Activated CD4-positive, alpha-beta T cell treated with anti-CD3 and anti-CD28 coated beads for 24 hours (primary cell): ENCODE measurements around the gene MINK1.
A peak's percentile ranks its signal among the peaks of the same experiment; 100 is the strongest.
"Not testable (repeated sequence)": the region's sequence is repeated elsewhere in the genome, so short reads cannot be mapped to it uniquely, and the experiment has no call there.

Experiments
- DNase-seq, 2 donors: peaks; one replicate each; pipeline ENCODE4 v3.0.0-alpha.2; 2020; ENCODE audit warnings: low read depth in 2 of 2

The MINK1 gene

DNA sequence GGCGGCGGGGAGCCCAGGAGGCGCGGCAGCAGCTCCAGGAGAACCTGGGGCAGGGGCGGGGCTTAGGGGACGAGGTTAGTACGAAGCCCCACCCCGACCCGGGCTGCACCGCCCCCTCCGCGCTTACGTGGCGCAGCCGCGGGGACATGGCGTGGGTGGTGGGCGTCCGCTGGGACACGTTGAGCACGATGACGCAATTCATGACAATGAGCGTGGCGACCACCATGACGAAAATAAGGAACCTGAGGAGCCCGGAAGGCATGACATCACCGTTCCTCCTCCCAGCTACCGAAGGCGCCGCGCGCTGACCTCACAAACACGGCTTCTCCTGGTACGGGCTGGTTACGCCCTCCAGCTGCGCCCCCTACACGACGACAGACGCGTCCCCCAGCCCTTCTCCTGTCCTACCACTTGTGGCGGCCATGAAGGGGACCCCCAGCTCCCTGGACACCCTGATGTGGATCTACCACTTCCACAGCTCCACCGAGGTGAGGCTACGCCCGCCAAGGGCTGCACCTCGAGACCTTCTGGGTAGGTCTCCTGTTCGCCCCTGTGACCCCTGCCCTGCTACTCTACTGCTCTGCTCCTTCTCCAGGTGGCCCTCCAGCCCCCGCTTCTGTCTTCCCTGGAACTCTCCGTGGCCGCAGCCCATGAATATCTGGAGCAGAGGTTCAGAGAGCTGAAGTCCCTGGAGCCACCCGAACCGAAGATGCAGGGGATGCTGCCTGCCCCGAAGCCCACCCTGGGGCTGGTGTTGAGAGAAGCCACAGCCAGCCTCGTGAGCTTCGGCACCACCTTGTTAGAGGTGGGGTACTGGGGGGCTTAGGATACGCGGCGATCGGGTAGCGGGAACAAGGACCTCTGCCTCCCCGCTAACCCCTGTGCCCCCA lies 66.4 kb downstream of the MINK1 start, which contains the start of gene C17orf107:
TSS of gene C17orf107 (plus strand) at position 196 of the 890 bp plus-strand sequence. CDS start at position 423, 227 bp downstream.
- DNase-seq = peak; percentile 91 to 93

DNA sequence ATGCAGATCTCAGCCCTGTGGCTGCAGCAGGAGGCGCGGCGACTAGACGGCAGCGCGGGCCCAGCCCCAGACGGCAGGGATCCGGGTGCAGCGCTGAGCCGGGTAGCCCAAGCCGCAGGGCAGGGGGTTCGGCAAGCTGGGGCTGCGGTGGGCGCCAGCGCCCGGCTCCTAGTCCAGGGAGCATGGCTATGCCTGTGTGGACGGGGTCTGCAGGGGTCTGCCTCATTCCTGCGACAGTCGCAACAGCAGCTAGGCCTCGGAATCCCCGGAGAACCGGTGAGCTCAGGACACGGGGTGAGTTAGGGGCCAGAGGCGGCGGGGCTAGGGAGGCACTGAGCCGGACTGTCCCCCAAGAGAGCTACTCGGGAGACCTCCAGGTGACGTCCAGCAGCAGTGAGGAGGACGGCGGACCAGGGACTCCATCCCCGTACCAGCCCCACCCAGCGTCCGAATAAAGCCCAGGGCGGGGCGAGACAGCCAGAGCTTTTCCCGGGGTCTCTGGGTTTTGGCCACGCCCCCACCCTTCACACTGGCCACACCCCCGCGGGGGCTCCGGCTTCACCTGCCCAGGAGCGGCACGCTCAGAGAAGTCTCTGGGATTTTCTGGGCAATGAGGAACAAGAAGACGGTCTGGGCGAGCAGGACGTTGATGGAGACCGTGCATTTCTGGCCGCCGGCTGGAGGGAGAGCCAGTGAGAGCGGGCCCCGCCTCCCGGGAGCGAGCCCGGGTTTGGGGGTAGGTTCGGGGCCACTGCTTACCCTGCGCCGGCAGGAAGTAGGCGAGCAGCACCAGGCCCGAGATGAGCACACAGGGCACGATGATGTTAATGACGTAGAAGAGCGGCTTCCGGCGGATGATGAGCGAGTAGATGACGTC lies 67.3 kb downstream of the MINK1 start:
- no peak for DNase-seq

DNA sequence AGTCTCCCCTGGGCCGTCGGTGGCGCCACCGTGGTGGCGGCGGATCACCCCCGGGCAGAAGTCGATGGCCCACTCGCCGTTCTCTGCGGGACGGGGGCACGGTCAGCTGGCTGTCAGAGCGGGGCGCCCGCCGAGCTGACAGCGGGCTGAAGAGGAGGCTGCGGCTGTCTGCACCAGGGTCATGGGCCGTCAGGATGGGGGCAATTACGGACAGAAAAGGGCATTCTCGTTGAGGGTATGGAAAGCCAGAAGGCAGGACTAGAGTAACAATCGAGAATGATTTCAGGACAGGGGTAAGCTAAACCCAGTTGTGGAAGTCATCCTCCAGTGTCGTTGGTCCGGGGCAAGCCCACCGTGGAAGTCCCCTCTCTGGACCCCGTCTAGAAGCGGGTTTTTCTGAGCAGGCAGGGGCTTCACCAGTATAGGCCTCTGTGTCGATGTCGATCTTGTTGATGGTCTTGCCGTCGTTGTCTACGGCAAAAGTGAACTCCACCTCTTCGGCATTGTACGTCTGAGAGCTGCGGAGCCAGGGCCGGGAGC lies 68.0 kb downstream of the MINK1 start:
- no peak for DNase-seq

DNA sequence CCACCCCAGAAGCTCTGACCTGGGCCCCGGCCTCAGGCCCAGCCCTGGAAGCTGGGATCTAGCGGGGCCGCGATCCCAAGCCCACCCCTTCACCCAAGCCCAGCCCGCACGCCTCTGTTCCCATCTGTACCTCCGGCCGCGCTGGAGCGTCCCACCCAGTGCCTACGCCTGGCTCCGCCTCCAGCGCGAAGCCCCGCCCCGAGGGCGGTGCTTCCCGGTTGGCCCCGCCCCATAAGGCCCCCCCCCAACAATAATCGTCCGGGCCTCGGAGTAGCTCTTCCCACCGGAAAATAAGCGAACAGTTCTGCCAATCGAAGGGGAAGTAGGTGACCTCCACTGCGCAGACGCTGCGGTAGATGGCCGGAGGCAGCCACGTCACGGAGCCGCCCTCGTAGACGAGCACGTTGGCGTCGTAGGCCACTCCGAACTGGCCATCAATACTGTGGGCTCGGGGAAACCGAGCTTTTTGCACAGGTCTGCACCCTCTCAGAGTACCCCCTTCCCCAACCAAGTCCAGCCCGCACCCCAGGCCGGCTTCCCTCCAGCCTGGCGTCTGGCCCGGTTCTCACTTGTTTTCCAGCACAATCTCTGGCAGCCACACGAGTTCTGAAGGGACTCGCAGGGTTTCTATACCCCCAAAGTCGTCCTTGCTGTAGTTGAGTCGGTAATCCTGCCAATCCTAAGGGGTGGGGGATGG lies 68.7 kb downstream of the MINK1 start:
- DNase-seq = no peak

DNA sequence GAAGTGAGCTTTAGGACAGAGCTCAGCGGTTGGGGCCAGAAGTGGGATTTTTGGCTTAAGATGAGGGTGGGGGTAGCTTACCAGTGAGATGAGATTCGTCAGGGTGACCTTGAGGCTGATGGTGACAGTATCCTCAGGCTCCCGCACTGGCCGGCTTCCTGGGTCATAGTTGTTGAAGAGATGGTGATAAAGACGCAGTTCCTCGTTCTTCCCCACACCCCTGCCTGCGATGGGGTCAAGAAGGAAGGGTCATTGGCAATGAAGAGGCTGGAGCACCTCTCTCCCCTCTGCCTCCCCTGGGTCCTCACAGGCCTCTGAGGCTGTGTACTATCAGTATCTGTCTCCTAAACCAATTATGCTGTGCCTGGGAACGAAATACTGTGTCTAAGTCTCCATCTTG lies 69.4 kb downstream of the MINK1 start:
- no peak for DNase-seq

DNA sequence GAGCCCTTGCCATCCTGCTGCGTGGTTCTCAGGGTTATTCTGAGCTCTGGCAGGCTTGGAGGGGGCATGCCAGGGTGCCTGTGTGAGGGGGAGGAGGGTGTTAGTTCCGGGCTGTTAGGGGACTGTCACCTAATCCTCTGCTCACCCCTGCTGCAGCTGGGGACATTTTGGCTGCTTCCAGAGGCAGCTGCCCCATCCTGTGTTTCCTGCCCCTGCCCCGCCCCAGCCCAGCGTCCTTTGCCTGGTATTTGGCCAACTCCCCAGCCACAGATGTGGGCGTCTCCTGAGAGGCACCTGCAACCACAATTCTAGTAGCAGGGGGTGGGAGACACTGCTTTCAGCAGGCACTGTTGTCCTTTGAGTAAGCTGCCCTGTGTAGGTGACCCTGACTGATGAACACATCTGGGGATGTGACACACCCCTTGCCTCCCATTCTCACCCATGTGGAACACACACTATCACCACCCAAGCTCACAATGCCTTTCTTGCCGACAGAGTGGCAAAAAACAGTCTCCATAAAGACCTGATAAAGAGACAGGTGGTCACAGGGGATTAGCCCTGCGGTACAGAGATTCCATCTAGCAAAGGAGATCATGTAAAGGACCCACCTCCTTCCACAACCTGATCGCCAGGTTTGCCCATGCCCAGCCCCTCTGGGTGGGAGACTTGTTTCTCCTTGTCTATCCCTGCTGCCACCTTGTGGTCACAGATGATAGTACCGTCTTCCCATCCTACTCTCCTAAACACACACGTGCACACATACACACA lies 70.1 kb downstream of the MINK1 start, which contains the start of gene CHRNE:
TSS of gene CHRNE (minus strand) at position 48 of the 768 bp plus-strand sequence. CDS start at position 13, 35 bp downstream.
- peak; percentile 62 to 74 for DNase-seq

DNA sequence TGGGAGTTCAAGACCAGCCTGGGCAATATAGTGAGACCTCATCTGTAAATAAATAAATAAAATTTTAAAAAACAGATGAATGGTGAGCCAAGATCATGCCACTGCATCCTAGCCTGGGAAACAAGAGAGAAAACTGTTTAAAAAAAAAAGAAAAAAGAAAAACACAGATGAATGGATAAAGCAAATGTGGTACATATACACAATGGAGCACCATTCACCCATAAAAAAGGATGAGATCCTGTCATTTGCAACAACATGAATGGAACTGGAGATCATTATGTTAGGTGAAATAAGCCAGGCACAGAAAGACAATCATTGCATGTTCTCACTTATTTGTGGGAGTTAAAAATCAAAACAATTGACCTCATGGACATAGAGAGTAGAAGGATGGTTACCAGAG lies 73.5 kb downstream of the MINK1 start:
- not testable (repeated sequence) for DNase-seq

DNA sequence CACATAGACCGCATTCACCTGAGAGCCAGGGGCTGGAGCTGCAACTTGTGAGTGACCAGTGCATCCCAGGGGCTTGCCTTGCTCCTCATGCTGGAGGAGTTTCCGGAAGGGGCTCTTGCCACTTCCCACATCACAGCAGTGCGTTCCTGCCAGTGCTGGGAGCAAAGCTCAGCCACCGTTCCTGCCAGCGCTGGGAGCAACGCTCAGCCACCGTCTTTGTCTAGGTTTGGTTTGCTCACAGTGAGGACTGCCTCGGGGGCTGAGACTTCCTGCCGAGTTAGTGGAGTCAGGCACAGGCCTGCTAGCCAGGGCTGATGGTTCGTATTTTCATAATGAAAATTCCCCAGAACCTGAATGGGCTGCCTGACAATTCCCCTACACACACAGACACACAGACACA lies 75.2 kb downstream of the MINK1 start:
- no peak for DNase-seq

DNA sequence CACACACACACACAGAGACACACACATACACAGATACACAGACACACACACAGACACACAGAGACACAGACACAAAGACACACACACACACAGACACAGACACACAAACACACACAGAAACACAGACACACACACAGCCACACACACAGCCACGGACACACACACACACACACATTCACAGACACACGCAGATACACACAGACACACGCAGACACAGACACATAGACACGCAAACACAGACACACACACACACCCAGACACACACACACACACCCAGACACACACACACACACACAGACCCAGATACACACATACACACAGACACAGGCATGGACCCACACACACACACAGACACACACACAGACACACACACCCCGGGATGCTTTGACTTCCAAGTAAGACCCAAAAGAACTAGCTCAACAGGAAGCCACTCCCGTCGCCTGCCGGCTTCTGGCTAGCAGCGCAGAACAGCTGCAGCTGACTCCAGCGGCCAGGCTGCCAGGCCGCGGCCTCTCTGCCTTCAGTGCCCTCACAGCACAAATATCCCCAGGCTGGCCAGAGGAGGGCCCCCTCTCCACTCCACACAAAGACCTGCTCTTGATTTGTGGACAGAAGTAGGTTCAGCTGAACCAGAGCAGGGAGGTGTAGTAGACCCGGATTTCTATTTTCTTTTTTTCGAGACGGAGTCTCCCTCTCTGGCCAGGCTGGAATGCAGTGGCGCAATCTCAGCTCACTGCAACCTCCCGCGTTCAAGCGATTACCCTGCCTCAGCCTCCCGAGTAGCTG lies 75.8 kb downstream of the MINK1 start:
- DNase-seq = peak; percentile 40 to 56

DNA sequence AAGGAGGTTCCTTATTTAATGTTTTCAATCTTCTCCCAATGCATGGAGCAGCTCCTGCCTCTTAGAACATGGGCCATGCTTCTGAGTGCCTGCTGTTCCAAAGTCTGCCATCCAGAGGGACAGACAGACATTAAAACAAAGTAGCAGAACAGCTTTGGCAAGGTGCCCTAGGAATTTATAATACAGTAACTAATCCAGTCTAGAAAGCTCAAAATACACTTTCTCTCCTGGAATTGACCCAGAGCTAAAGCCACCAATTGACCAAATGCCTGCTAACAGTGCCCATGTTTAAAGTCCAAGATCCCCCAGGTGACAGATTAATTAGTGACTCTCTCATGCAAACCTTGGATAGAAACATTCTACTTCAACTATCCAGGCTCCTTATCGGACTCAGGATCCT lies 80.9 kb downstream of the MINK1 start:
- no peak for DNase-seq

DNA sequence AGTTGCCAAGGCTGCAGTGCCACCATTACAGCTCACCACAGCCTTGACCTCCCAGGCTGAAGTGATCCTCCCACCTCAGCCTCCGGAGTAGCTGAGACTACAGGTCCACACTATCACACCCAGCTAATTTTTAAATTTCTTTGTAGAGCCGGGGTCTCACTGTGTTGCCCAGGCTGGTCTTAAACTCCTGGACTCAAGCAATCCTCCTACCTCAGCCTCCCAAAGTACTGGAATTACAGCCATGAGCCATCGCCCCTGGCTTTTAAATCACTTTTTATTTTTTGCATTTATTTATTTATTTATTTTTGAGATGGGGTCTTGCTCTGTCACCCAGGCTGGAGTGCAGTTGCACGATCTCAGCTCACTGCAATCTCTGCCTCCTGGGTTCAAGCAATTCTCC lies 81.4 kb downstream of the MINK1 start:
- not testable (repeated sequence) for DNase-seq

DNA sequence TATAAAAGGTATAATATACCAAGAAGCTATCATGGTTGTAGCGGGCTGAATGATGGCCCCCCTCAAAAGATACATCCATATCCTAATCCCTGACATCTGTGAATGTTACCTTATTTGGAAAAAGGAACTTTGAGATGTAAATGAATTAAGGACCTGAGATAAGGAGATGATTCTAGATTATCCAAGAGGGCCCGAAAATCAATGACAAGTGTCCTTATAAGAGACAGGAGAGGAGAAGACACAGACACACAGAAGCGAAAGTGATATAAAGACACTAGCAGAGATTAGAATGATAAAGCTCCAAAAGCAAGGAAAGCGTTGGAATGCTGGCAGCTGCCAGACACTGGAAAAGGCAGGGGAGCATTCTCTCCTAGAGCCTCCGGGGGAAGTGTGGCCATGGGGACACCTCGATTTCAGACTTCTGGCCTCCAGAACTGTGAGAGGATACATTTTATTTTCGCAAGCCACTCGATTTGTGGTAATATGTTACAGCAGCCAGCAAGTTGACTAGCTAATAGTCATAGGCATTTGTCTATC lies 86.4 kb downstream of the MINK1 start:
- DNase-seq = no peak

DNA sequence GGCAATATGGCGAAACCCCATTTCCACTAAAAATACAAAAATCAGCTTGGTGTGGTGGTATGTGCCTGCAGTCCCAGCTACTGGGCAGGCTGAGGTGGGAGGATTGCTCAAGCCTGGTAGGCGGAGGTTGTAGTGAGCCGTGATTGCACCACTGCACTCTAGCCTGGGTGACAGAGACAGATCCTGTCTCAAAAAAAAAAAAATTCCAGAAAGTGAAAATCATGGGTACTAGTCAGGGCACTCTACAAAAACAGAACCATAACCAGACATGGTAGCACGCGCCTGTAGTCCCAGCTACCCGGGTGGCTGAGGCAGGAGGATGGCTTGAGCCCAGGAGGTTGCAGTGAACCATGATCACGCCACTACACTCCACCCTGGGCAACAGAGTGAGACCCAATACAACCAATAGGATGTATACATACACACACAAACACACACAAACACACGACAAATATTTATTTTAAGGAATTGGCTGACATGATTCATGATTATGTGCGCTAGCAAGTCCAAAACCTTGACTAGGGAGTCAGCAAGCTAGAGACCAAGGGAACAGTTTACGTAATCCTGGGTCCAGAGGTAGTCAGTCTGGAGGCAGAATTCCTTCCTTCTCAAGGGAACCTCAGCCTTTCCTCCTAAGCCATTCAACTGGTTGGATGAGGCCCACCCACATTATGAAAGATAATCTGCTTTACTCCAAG lies 87.4 kb downstream of the MINK1 start:
- DNase-seq = no peak

DNA sequence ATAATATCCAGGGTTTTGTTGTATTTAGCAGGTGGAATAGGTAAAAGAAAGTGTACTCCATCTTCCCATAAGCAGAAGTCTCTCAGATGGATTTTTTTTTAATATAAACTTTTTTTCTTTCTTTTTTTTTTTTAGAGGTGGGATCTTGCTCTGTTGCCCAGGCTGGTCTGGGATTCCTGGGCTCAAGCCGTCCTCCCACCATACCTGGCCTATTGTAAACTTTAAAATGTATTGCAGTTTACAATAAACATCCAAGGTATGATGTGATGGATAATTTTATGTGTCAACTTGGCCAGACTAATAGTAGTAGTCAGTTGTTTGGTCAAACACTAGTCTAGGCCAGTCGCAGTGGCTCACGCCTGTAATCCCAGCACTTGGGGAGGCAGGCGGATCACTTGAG lies 88.2 kb downstream of the MINK1 start:
- no peak for DNase-seq

DNA sequence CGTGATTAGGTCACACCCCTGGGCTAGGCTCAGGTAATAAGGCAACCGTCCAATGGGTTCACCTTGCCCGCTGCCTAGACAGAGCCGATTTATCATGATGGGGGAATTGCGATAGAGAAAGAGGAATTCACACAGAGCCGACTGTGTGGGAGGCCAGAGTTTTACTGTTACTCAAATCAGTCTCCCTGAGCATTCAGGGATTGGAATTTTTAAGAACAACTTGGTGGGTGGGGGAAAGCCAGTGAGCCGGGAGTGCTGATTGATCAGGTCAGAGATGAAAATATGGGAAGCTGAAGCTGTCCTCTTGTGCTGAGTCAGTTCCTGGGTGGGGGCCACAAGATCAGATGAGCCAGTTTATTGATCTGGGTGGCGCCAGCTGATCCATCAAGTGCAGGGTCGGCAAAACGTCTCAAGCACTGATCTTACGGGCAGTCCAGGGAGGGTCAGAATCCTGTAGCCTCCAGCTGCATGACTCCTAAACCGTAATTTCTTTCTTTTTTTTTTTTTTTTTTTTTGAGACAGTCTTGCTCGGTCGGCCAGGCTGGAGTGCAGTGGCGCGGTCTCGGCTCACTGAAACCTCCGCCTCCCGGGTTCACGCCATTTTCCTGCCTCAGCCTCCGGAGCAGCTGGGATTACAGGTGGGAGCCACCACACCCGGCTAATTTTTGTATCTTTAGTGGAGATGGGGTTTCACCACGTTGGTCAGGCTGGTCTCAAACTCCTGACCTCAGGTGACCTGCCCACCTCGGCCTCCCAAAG lies 93.6 kb downstream of the MINK1 start:
- not testable (repeated sequence) for DNase-seq

DNA sequence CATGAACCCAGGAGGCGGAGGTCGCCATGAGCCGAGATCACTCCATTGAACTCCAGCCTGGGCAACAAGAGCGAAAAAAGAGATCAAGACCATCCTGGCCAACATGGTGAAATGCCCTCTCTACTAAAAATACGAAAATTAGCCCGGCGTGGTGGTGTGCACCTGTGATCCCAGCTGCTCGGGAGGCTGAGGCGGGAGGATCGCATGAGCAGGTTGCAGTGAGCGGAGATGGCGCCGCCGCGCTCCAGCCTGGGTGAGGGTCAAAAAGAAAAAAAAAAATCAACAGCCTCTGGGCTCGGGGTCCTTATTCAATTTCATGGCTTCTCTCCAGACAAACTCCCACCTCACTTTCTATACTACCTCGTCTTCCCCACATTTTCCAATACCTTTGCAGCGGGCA lies 95.7 kb downstream of the MINK1 start:
- no peak for DNase-seq

DNA sequence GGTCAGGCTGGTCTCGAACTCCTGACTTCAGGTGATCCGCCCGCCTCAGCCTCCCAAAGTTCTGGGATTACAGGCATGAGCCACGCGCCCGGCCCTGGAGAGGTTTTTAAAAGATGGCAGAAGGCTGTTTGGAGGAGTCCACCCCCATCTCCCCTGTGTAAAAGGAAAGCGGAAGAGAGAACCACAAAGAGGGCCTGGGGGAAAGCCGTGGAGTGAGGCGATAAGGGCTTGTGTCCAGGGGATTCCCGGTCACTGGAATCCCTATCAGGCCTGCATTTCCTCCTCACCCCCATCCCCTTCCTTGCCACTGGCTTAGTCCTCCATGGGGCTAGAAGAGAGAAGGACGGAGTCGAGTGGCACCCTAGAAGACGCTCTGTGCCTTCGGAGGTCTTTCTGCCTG lies 98.8 kb downstream of the MINK1 start, which contains the start of gene GP1BA:
TSS of gene GP1BA (plus strand) at position 315 of the 400 bp plus-strand sequence. CDS start 328 bp downstream, outside the sequence.
- no peak for DNase-seq

DNA sequence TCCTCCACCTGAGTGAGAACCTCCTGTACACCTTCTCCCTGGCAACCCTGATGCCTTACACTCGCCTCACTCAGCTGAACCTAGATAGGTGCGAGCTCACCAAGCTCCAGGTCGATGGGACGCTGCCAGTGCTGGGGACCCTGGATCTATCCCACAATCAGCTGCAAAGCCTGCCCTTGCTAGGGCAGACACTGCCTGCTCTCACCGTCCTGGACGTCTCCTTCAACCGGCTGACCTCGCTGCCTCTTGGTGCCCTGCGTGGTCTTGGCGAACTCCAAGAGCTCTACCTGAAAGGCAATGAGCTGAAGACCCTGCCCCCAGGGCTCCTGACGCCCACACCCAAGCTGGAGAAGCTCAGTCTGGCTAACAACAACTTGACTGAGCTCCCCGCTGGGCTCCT lies 99.6 kb downstream of the MINK1 start:
- no peak for DNase-seq
